ENCODE data around the gene SLC7A6. TPM values are rescaled to one million over a fixed set of nuclear protein-coding genes. Genes with fewer than 3 reads are reported as not detected.

Gene SLC7A6
- total RNA-seq, 1 experiment from 2014 or later = 28.5 TPM

DNA sequence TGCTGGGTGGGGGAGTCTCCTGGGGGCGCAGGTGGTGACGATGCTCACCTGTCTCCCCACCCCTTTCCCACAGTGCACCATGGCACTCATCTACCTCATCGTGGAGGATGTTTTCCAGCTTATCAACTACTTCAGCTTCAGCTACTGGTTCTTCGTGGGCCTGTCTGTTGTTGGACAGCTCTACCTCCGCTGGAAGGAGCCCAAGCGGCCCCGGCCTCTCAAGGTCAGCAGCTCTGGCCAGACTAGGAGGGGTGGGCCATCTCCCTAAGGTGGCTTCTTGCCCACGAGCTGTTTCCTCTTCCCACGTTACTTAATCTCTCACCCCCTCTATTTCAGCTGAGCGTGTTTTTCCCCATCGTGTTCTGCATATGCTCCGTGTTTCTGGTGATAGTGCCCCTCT is 32.0 kb downstream of the SLC7A6 start:
- H3K4me1 ChIP-seq (ENCODE audit: control insufficient read depth in 1 of 2, insufficient read depth in 2 of 2, low read length in 2 of 2) = no peaks in the 10 kb centered on the region
- H3K36me3 ChIP-seq (ENCODE audit: control insufficient read depth in 1 of 2, insufficient read depth in 2 of 2, low read length in 2 of 2) = peaks cover 19 to 65% of the 10 kb centered on the region in 2 experiments
- DNase-seq (ENCODE audit: low read depth, low spot score) (no peak), ATAC-seq (no peak)
- H3K79me2 ChIP-seq (ENCODE audit: insufficient read depth, low read length) = peaks cover 7% of the 10 kb centered on the region; the same call in 1 of the 2 replicates
- H3K9me2 ChIP-seq (ENCODE audit: insufficient read depth) = no peaks in the 10 kb centered on the region
- TF ChIP-seq, protein P1, sequence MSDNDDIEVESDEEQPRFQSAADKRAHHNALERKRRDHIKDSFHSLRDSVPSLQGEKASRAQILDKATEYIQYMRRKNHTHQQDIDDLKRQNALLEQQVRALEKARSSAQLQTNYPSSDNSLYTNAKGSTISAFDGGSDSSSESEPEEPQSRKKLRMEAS (IDR thresholded peaks at IDR 0.05) = no peak
- TF ChIP-seq CBX3 (IDR thresholded peaks at IDR 0.05; ENCODE audit: low read depth) (no peak), ELF1 (IDR thresholded peaks at IDR 0.05; ENCODE audit: borderline replicate concordance, low read depth) (no peak), ZFX (IDR thresholded peaks at IDR 0.05) (no peak), YY1 (IDR thresholded peaks at IDR 0.05; ENCODE audit: extremely low read depth, insufficient replicate concordance, low read depth, low read length) (no peak)
- H3K27ac ChIP-seq (ENCODE audit: low read depth, low read length) = no peak overlapping the region
- no peaks in the 10 kb centered on the region for H3K27me3 ChIP-seq (ENCODE audit: insufficient read depth, low read length)
- no peaks in the 10 kb centered on the region for H4K20me1 ChIP-seq (ENCODE audit: insufficient read depth)
- no peak overlapping the region for H3K4me2 ChIP-seq (ENCODE audit: low read length)
- H3K4me3 ChIP-seq (replicated peaks in 1 of 2; ENCODE audit: low read depth in 1 of 2, low read length in 2 of 2) = no peak overlapping the region
- CTCF ChIA-PET = no interaction called here
- POLR2A ChIA-PET = no interaction called here
- H2AFZ ChIP-seq (ENCODE audit: low read depth, low read length, poor library complexity, severe bottlenecking) = no peak overlapping the region
- H3K9me3 ChIP-seq (ENCODE audit: control insufficient read depth in 1 of 2, insufficient read depth in 1 of 2, low read depth in 1 of 2, low read length in 2 of 2) = no peaks in the 10 kb centered on the region
- RAD21 ChIA-PET (ENCODE audit: low non-redundant PET in 1 of 2, low total read pairs in 2 of 2, uncharacterized antibody in 2 of 2, unreplicated experiment in 2 of 2) = no interaction called here
- intact Hi-C loops (cut with micrococcal nuclease) = no loop called here
- BruUV-seq (replicated peaks) = no TSS peak
- no peak overlapping the region for H3K9ac ChIP-seq (ENCODE audit: low read length)

DNA sequence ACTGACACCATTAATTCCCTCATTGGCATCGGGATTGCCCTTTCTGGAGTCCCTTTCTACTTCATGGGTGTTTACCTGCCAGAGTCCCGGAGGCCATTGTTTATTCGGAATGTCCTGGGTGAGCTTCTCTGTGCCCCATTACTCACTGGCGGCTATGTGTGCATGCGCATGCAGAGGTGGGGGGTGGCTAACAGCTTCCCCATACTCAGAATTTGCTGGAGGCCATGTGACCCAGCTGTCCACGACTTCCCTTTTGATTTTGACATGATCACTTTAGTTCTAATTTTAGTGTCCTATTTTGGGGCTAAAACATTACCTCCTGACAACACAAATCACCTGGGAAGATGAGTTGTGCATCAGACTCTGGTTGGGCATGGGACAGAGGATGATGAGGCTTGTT is 32.4 kb downstream of the SLC7A6 start:
- Histone ChIP-seq H3K4me1 (ENCODE audit: control insufficient read depth in 1 of 2, insufficient read depth in 2 of 2, low read length in 2 of 2) (no peaks in the 10 kb centered on the region), H3K36me3 (ENCODE audit: control insufficient read depth in 1 of 2, insufficient read depth in 2 of 2, low read length in 2 of 2) (peaks cover 24 to 63% of the 10 kb centered on the region in 2 experiments), H3K27me3 (ENCODE audit: insufficient read depth, low read length) (no peaks in the 10 kb centered on the region), H3K9me2 (ENCODE audit: insufficient read depth) (no peaks in the 10 kb centered on the region), H3K9me3 (ENCODE audit: control insufficient read depth in 1 of 2, insufficient read depth in 1 of 2, low read depth in 1 of 2, low read length in 2 of 2) (no peaks in the 10 kb centered on the region), H4K20me1 (ENCODE audit: insufficient read depth) (no peaks in the 10 kb centered on the region), H3K79me2 (ENCODE audit: insufficient read depth, low read length) (peaks cover 7% of the 10 kb centered on the region; the same call in 1 of the 2 replicates), H2AFZ (ENCODE audit: low read depth, low read length, poor library complexity, severe bottlenecking) (no peak overlapping the region), H3K27ac (ENCODE audit: low read depth, low read length) (no peak overlapping the region), H3K4me2 (ENCODE audit: low read length) (no peak overlapping the region), H3K4me3 (replicated peaks in 1 of 2; ENCODE audit: low read depth in 1 of 2, low read length in 2 of 2) (no peak overlapping the region), H3K9ac (ENCODE audit: low read length) (no peak overlapping the region)
- RAD21 ChIA-PET (ENCODE audit: low non-redundant PET in 1 of 2, low total read pairs in 2 of 2, uncharacterized antibody in 2 of 2, unreplicated experiment in 2 of 2) = no interaction called here
- POLR2A ChIA-PET = no interaction called here
- intact Hi-C loops (cut with micrococcal nuclease) = no loop called here
- ATAC-seq (no peak), DNase-seq (ENCODE audit: low read depth, low spot score) (no peak)
- no TSS peak for BruUV-seq (replicated peaks)
- CTCF ChIA-PET = no interaction called here
- TF ChIP-seq EZH2phosphoT487 (IDR thresholded peaks at IDR 0.05; ENCODE audit: borderline replicate concordance) (no peak), POLR2A (IDR thresholded peaks at IDR 0.05; ENCODE audit: borderline replicate concordance, extremely low read depth, insufficient read depth, insufficient read length) (no peak), EGR1 (IDR thresholded peaks at IDR 0.05; ENCODE audit: low read depth) (no peak), SP1 (IDR thresholded peaks at IDR 0.05; ENCODE audit: low read depth) (no peak), CBX3 (IDR thresholded peaks at IDR 0.05; ENCODE audit: low read depth) (no peak), POLR2AphosphoS5 (IDR thresholded peaks at IDR 0.05; ENCODE audit: low read depth, low read length) (no peak), YY1 (IDR thresholded peaks at IDR 0.05; ENCODE audit: extremely low read depth, insufficient replicate concordance, low read depth, low read length) (no peak)
- TF ChIP-seq, protein P2, sequence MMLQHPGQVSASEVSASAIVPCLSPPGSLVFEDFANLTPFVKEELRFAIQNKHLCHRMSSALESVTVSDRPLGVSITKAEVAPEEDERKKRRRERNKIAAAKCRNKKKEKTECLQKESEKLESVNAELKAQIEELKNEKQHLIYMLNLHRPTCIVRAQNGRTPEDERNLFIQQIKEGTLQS (IDR thresholded peaks at IDR 0.05) = no peak
- TF ChIP-seq, protein P3, sequence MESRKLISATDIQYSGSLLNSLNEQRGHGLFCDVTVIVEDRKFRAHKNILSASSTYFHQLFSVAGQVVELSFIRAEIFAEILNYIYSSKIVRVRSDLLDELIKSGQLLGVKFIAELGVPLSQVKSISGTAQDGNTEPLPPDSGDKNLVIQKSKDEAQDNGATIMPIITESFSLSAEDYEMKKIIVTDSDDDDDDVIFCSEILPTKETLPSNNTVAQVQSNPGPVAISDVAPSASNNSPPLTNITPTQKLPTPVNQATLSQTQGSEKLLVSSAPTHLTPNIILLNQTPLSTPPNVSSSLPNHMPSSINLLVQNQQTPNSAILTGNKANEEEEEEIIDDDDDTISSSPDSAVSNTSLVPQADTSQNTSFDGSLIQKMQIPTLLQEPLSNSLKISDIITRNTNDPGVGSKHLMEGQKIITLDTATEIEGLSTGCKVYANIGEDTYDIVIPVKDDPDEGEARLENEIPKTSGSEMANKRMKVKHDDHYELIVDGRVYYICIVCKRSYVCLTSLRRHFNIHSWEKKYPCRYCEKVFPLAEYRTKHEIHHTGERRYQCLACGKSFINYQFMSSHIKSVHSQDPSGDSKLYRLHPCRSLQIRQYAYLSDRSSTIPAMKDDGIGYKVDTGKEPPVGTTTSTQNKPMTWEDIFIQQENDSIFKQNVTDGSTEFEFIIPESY (IDR thresholded peaks at IDR 0.05; ENCODE audit: extremely low read depth, insufficient replicate concordance, low read length) = no peak
- TF ChIP-seq, protein P1 (IDR thresholded peaks at IDR 0.05) = no peak
- TF ChIP-seq, protein P4, sequence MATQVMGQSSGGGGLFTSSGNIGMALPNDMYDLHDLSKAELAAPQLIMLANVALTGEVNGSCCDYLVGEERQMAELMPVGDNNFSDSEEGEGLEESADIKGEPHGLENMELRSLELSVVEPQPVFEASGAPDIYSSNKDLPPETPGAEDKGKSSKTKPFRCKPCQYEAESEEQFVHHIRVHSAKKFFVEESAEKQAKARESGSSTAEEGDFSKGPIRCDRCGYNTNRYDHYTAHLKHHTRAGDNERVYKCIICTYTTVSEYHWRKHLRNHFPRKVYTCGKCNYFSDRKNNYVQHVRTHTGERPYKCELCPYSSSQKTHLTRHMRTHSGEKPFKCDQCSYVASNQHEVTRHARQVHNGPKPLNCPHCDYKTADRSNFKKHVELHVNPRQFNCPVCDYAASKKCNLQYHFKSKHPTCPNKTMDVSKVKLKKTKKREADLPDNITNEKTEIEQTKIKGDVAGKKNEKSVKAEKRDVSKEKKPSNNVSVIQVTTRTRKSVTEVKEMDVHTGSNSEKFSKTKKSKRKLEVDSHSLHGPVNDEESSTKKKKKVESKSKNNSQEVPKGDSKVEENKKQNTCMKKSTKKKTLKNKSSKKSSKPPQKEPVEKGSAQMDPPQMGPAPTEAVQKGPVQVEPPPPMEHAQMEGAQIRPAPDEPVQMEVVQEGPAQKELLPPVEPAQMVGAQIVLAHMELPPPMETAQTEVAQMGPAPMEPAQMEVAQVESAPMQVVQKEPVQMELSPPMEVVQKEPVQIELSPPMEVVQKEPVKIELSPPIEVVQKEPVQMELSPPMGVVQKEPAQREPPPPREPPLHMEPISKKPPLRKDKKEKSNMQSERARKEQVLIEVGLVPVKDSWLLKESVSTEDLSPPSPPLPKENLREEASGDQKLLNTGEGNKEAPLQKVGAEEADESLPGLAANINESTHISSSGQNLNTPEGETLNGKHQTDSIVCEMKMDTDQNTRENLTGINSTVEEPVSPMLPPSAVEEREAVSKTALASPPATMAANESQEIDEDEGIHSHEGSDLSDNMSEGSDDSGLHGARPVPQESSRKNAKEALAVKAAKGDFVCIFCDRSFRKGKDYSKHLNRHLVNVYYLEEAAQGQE (IDR thresholded peaks at IDR 0.05; ENCODE audit: low read depth) = no peak

Measured in HCT116 (cell line).